Fibroblast of the aortic adventitia (primary cell): ENCODE measurements around the gene DNAJB4. TPM values are rescaled to one million over a fixed set of nuclear protein-coding genes. Genes with fewer than 3 reads are reported as not detected.

ENCODE experiments used
- DNase-seq: peaks from one replicate; pipeline ENCODE4 v3.0.0-alpha.2; 2010; ENCODE audit warnings: low read depth
- H3K4me3 ChIP-seq: 2 replicates; pipeline ENCODE4 v1.5.1; 2011; ENCODE audit warnings: low read depth, mild to moderate bottlenecking, control low read depth, low read length, moderate library complexity
- total RNA-seq: library from RNA; depleted of rRNA; stranded (reverse); fragments of >200 nt; gene quantifications from 2 replicates; pipeline ENCODE4 v1.2.3, GENCODE V29; 2012; ENCODE audit warnings: low replicate concordance
- TF ChIP-seq, protein P1 (sequence below): IDR thresholded peaks from 2 replicates; pipeline ENCODE4 v1.5.1; 2011; ENCODE audit warnings: mild to moderate bottlenecking, low read length, control low read depth, inconsistent platforms; ENCODE audit not compliant: insufficient read depth

Gene DNAJB4
- total RNA-seq, 1 donor, result 42.0 TPM

DNA sequence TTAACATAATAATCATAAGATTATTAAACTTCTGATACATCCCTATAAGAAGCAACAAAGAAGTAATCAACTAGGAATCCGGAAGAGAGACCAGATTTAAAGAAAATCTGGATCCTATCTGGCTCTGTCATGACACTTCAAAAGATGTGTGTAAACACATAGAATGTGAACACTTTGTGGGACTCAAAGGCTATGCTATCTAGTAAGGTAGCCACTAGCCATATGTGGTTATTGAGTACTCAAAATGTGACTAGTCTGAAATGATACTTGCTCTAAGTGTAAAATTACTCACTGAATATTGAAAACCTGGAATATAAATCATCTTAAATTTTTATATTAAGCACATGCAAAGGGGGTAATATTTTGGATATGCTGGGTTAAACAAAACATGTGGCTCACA is 34.5 kb upstream of the DNAJB4 start:
- no peak for DNase-seq
- TF ChIP-seq, protein P1, sequence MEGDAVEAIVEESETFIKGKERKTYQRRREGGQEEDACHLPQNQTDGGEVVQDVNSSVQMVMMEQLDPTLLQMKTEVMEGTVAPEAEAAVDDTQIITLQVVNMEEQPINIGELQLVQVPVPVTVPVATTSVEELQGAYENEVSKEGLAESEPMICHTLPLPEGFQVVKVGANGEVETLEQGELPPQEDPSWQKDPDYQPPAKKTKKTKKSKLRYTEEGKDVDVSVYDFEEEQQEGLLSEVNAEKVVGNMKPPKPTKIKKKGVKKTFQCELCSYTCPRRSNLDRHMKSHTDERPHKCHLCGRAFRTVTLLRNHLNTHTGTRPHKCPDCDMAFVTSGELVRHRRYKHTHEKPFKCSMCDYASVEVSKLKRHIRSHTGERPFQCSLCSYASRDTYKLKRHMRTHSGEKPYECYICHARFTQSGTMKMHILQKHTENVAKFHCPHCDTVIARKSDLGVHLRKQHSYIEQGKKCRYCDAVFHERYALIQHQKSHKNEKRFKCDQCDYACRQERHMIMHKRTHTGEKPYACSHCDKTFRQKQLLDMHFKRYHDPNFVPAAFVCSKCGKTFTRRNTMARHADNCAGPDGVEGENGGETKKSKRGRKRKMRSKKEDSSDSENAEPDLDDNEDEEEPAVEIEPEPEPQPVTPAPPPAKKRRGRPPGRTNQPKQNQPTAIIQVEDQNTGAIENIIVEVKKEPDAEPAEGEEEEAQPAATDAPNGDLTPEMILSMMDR, result no peak

DNA sequence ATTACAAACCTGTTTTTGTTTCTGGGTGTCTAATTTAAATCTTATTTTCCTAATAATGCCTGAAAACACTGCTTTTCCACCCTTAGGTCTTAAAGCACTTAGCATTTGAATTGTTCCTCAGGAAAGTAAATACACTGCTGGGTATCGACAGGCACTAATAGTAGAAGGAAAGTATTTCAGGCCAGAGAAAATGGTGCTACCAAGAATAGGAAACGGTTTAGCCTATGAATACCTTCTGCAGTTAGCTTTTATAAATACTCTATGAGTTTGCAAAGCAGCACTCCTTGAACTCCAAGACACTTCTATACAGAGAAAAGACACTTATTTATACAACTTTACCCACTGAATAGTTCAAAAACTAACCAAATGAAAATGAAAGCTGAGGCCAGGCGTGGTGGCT is 32.7 kb upstream of the DNAJB4 start:
- no peak for DNase-seq
- TF ChIP-seq, protein P1, result no peak
- no peak overlapping the region for H3K4me3 ChIP-seq

More for the DNA sequence above, 34.5 kb upstream of the DNAJB4 start:
- no peak overlapping the region for H3K4me3 ChIP-seq

DNA sequence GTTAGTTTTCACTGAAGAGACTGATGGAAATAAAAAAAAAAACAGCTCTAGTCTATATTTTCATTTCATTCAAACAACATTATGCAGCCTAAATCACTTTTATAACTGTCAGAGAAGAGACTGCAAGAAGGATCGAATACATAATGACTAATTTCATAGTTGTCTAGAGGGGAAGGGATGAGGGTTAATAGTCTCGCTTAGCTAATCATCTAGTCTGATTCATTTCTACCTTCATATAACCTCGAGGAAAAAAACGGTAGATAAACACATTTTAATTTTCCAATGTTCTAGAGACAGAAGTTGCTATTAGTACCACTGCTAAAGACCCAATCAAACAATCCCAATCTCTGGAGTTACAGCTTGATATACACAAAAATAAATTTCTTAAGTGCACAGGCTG is 29.4 kb upstream of the DNAJB4 start:
- H3K4me3 ChIP-seq, result peak overlapping the region; percentile 36
- TF ChIP-seq, protein P1, result no peak
- DNase-seq, result peak; percentile 21

DNA sequence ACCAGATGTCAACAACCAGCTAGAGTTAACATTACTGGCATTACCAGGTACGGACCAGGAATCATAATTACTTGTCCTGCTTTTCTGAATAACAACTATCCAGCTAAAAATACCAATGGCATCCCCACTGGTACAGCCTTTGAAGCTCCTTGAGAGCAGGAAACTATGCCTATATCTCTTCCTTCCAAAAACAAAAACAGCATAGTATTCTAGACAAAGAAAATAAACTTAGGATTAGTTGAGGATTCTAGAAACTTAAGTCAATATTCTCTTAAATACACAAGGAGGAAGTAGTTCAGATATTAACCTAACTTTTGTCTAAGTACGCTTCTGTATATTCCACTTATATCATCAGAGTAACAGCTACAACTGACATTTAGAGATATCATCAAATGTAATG is 28.8 kb upstream of the DNAJB4 start:
- no peak for DNase-seq
- H3K4me3 ChIP-seq, result peak overlapping the region; percentile 36
- TF ChIP-seq, protein P1, result no peak

DNA sequence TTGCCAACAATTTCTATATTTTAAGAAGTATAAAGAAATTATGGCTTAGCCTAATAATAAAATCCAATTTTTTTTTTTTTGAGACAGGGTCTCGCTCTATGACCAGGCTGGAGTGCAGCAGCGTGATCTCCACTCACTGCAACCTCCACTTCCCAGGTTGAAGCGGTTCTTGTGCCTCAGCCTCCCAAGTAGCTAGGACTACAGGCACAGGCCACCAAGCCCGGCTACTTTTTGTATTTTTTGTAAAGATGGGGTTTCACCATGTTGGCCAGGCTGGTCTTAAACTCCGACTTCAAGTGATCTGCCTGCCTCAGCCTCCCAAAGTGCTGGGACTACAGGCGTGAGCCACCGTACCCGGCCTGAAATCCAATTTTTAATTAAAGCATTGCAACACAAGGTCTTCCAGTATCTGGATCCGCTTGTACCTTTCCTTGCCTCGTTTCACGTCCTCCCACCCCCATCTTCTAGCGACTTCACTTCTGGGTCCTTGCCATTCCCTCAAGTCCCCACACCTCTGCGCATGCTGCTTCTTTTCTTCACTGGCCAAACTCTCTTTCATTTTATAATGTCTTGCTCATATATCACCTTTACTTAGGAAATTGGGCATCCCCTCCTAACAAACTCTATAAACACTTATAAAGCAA is 28.2 kb upstream of the DNAJB4 start:
- peak overlapping the region; percentile 96 for H3K4me3 ChIP-seq
- TF ChIP-seq, protein P1, result no peak
- no peak for DNase-seq

DNA sequence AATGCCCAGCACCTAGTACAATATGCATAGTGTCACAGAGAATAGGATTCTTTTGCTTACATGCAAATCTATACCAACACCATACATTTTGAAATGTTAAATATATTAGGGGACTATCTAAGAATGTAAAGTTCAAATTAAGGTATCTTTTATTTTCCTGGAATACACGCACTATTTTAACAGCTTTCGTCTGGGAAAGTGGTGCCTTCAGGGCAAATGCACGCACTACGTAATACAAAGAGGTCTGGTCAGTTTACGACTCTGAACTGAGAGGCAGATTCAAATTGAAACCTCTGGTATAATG is 26.8 kb upstream of the DNAJB4 start:
- TF ChIP-seq, protein P1, result no peak
- peak overlapping the region; percentile 96 for H3K4me3 ChIP-seq
- DNase-seq, result no peak

DNA sequence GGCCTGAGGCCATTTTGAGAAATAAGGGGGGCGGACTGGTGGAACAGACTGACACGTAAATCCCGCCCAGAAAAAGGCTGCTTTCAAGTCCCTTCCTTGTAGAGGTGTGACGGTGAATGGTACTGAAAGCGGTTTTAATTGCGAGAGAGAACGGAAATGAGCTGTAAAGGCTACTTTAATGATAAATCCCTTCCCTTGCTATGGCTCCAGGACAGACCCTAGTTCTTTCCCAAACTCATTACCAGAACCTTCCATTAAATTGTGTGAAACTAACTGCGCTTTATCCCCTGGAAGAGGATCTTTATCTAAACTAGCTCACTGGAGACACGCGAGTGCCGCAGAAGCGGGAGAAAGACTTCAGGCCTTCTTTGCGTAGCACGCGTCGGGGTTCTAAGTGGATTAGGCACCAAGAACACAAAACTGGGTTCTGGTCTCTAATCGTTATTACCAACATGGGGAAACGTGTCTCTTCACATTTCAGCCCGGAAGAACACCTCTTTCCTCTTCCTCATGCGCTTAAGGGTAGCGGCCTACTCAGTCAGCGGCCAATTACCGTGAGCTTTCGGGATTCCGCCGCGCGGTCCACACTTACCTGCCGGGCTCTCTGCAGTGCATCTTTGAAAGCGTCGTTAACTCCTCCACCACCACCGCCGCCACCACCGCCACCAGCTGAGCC is 26.3 kb upstream of the DNAJB4 start:
- peak overlapping the region; percentile 96 for H3K4me3 ChIP-seq
- DNase-seq, result peak; percentile 94
- TF ChIP-seq, protein P1, result no peak
